Stimulated activated CD4-positive, alpha-beta T cell treated with anti-CD3 and anti-CD28 coated beads, Interleukin-1b, Interleukin-23, amount 100 ng/mL, for 48 hours (primary cell): Measurements from ENCODE around the gene LCNL1.

Source experiments
- DNase-seq: peaks from one replicate; pipeline ENCODE4 v3.0.0-alpha.2; 2020

LCNL1 gene

DNA sequence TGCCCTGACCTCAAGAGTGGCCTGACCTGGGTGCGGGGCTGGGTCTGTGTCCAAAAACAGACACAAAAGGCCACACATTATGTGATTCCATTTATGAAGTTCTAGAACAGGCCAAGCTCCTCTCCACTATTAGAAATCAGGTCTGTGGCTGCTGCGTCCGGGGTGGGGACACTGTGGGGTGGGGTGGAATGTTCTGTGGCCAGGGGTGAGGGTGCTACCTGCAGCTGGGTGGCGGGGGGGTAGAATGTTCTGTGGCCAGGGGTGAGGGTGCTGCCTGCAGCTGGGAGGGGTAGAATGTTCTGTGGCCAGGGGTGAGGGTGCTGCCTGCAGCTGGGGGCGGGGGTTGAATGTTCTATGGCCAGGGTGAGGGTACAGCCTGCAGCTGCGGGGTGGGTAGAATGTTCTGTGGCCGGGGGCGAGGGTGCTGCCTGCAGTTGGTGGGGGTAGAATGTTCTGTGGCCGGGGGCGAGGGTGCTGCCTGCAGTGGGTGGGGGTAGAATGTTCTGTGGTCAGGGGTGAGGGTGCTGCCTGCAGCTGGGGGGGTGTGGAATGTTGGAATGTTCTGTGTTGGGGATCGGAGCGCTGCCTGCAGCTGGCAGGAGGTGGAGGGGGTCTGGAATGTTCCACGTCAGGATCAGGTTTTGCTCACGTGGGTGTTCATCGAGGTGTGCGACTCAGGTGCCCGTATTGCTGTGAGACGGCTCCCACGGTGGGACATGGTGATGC, 22.4 kb upstream of the LCNL1 start:
- DNase-seq, result no peak

DNA sequence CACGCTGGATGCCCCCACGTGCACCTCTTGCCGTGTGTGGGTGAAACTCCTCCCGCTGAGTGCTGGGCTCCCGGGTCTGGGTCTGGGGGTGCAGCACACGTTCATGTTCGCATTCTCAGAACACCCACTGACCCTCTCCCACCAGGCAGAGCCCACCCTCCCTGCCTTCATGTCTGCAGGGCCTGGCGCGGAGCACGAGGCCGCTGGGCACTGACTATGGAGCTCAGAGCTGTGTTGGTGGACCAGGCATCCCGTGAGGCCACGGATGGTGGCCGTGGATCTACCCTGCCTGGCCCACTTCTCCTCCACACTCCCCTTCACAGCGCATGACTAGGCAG, 21.9 kb upstream of the LCNL1 start:
- DNase-seq, result no peak

DNA sequence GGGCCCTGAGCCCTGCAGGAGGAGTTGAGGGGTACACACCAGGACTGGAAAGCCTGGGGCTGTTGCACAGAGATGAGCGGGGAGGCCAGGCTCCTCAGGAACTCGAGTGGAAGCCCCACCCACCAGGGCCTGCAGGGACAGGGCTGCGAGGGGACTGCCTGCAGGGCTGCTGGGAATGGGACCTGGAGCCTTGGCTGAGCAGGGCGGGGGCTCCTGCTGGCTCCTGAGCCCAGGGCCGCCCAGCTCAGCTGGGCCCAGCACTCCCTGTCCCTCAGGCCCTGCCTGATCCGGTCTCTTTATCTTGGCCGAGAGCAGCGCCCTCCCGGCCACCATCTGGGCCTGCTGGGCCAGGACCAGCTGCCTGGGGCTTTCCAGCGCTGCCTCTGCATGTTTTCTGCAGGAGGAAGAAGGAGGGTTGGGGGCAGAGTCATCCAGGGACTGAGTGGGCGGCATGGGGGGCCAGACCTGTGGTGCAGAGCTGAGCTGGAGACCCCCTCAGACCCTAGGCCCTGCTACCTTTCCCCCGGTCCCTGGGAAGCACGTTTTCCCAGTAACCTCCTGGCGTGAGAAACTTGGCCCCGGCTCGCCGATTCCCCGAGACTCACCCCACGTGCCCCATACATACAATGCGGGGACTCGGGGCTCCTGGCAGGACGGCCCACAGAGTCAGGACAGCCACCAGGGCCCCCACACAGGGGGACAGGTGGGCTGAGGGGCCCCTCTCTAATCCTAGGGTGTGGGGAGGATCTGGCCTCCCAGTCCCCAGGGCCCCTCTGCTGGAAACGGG, 21.3 kb upstream of the LCNL1 start:
- DNase-seq, result no peak

DNA sequence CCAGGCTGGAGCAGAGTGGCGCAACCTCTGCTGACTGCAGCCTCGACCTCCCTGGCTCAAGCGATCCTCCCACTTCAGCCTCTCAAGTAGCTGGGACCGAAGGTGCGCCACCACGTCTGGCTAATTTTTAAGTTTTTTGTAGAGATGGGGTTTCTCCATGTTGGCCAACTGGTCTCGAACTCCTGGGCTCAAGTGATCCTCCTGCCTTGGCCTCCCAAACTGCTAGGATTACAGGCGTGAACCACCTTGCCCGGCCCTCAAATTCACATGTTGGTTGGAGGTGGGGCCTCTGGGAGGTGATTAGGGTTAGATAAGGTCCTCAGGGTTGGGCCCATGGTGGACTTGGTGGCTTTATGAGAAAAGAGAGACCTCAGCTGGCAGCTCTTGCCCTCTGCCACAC, 20.6 kb upstream of the LCNL1 start:
- no peak for DNase-seq

DNA sequence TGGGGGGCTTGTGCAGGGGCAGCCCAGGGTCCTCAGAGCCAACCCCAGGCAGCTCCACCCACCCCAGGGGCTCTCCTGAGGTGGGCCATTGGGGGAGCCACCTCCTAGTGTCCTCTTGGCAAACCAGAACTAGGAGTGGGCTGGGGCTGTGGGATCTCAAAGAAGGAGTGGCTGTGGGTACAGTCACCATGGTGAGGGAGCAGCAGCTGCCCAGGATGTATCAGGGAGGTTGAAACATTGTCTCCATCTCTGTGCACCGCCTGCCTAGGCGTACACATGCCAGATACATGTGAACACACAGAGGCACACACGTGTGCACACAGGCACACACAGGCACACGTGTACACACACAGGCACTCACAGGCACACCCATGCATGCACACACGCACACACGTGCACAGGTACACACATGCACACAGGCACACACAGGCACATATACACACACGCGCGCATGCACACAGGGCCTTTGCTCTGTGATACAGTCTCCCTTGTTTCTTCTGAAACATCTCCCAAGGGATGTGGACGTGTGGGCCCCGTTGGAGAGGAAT, 20.0 kb upstream of the LCNL1 start:
- no peak for DNase-seq

DNA sequence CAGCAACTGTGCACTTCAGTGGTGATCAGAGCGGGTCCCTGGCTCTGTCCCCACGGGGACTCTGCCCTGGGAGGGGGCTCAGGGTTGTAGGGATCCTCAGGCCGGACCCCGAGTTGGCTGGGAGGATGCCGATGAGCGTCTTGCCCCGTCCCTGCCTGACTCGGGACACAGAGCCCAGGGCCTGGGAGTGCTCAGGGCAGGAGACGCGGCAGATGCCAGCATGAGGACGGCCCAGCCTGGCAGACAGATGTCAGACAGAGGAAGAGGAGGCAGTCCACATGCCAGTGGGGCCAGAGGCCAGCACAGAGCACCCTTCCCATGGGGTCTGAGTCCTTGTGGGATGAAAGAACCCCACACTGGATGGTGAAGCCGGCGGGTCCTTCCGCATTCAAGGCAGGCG, 19.5 kb upstream of the LCNL1 start:
- no peak for DNase-seq

DNA sequence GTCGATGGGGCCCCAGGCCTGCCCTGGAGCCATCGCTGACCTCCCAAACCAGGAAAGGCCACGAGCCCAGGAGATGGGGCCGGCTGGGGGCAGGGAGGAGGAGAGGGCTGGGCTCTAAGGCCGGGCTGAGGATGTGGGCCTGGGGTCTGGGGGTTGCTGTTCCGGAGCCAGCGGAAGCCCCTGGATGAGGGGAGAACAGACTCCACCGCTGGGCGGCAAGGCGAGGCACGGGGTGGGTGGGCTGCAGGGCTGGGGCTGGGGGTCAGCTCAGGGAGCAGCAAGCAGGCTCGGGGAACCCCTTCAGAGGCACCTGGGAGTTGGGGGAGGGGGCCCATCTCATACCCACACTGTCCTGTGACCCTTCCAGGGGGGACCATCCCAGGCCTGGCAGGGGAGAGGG, 19.0 kb upstream of the LCNL1 start:
- DNase-seq, result no peak

DNA sequence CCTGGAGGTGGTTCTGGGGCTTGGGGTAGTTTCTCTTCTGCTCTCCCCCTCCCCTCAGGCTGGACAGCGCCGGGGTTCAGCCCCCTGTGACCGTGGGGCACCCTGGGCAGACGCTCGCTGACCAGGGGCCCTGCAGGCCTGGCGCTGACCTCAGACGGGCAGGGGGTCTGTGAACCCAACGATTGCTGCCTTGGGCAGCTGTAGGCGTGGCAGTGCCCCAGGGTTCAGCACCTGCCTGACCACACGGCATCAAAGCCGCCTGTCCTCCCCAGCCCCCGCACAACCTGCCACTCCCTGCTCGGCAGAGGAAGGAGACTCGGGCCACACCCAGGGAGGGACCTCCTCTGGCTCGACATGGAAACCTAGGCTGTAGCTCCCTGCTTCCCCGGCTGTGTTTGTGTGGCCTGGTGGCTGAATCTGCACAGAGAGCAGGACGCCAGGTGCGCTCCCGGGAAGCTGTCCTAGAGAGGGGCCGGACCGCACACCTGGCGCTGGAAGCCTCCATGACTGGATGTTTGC, 18.6 kb upstream of the LCNL1 start:
- no peak for DNase-seq

DNA sequence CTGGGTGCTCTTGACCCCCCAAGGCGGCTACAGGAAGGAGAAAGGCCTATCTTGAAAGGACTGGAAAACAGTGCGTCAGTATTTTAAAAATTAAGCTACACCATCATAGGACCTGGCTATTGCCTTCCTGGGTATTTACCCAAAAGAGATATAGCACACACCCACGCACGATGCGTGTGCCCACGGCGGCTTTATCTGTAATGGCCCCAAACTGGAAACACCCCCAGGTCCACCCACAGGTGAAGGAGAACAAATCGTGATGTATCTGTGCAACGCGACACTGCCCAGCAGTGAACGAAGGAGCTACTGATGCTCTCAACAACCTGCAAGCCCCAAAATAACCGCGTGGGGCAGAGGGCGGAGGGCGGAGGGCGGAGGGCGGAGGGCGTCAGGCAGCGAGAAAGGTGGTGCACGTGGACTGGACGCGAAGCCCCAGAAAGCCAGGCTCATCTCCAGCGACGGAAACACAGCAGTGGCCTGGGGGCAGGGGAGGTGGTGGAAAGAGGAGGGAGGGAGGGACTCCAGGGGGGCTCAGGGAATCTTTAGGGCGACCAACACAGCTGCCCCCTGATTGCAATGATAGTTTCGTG, 17.9 kb upstream of the LCNL1 start:
- no peak for DNase-seq

DNA sequence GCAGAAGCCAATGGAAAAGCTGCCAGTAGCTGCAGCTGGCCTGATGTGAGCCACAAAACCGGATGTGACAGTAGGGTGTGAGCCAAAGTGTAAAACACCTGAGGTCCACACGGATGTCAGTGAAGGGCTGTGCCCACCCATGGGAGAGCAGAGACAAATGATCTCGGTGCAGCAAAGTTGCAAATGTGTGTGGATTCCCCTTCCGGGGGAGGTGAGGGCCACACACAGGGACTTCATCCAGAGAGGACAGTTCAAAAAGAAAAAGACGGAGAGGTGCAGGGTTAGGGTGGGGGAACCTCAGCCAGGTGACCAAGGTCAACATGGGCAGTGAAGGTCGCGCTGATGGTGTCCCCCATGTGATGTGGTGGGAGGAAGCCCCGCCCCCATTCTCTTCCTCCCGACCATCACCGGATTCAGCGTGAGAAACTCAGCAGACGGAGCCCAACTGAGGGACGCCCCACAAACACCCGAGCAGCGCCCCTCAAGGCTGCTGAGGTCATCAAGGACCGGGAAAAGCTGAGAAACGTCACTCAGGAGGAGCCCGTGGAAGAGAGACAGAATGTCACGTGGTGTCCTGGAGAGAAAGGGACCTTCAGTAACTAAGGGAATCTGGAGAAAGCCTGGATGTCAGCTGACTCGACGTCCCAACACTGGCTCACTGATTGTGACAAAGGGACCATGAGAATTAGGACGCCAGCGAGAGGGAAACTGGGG, 16.9 kb upstream of the LCNL1 start:
- DNase-seq, result no peak

DNA sequence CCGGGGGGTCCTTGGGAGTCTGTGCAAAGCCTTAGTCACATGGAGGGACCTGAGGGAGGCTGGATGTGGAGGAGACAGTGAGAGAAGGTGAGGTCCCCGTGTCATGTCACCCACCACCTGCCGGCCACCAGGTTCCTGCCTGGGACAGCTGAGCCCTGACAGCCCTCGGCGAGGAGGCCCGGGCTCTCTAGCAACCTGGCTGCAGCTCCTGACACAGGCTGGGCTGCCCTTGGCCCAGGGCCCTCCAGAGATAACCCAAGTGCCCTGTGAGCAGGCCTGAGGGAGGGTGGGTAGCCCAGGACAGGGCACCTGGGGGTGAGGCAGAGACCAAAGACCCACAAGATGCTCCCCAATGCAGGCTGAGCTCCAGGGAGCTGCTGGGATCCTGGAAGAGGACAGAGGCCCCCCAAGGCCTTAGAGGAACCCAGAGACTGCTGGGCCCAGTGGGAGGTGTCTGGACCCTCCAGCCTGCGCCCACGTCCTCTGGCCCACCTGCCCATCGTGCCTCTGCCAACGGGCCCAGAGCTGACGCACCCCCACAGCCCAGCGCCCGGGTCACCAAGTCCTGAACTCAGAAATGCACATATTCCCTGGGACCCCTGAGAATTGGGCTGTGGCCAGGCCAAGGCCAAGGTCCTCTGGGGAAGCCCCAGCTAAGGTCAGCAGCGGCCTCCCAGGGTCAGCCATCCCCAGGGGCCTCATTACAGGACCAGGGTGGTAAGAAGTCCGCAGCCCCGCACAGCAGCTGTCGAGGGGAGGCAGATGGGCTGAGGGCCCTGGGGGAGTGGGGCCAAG, 14.3 kb upstream of the LCNL1 start:
- no peak for DNase-seq

DNA sequence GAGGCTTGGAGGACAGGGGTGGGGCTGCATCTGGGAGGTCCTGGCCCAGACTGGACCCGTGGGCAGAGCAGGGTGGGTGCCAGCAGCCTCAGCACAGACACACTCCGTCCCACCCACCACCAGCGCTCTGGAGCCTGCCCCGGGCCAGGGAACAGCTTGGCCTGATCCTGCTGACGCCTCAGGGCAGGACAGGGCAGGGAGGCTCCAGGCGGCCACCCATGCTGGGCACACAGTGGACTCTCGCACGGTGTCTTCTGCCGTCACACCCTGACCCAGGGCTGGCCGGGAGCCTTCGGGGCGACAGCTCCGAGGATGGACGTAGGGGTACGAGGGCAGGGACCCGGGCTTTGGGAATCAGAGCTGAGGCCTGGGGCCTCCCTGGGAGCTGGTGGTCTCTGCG, 13.6 kb upstream of the LCNL1 start:
- no peak for DNase-seq

DNA sequence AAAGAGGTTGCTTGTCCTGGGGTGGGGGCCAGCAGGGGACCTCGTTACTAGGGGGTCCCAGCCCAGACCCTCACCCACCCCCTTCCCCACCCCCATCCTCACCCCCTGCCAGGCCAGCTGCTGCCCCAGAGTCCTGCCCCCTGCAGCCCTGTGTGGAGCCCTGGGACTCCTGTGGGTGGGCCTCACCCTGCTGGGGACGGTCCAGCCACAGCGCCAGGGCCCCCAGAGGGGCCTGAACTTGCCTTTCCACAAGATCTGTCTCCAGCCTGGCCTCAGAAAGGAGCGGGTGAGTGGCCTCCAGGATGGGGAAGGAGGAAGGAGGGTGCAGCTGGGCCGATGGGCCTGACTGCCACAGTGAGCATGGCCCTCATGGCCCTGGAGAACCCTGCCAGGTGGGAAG, 13.0 kb upstream of the LCNL1 start:
- DNase-seq, result no peak

DNA sequence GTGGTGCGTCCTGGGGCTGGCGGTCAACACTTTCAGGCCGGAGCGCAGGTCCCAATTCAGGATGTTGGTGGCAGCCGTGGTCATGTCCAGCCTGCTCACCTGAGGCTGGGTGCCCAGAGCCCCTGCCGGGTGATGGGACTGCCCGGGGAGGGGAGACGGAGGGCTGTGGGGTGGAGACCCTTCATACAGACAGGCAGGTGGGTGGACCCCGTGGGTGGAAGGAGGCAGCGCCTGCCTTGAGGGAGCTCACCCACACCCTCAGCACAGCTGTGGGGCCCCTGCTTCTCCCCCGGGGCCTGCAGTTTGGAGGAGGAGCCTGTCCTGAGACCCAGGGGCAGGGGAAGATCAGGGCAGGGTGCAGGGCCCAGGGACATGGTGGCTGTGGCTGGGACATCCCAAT, 12.4 kb upstream of the LCNL1 start:
- no peak for DNase-seq

DNA sequence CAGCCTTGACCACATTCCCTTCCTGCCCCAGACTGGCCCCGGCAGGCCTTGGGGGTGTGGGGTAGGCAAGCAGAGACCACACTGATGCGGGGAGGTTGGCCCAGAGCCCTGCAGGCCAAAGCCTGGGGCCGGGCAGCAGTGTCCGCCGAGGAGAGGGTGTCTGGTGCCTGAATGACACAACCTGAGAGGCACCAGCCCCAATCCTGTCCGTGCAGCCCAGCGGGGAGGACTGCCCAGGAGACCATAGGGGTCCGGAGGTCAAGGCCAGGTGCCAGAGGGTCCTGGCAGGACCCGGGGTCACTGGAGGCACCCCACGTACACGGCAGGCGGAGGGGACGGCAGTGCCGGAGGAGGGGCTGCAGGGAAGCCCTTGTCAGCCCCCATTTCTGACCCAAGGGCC, 11.0 kb upstream of the LCNL1 start:
- no peak for DNase-seq

DNA sequence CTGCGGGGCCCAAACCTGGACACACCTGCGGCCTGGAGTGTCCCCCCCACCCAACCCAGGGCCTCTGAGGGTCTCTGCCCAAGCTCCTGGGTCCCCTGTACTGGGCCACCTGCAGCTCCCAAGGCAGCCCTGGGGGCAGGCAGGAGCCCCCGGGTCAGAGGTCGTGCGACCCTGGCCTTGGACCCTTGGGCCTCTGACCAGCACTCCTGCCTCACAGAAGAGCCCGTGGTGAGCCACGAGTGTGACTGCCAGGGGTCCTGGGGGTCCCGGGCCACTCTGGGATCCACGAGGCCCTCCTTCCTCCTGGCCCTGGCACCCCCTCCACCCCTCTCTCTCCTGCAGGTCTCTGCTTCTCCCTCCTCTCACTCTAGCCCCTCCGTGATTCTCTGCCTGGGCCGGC, 10.5 kb upstream of the LCNL1 start:
- DNase-seq, result no peak

DNA sequence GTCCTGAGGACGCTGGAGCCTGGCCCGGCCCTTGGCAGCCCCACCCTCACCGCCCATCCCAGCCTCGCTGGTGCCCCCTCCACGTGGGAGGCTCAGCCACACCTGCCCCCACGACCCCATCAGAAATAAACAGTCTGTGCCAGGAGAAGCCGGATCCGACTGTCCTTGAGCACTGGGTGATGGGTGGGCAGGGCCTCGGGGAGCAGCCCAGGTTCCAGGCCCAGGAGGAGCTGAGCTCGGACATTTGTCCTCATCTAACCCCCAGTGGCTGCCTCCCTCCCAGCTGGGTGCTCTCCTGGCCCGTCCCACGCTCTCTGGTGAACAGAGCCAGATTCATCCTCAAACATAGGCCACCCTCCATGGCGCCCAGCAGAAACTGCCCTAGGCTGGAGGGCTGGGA, 10.1 kb upstream of the LCNL1 start:
- no peak for DNase-seq

DNA sequence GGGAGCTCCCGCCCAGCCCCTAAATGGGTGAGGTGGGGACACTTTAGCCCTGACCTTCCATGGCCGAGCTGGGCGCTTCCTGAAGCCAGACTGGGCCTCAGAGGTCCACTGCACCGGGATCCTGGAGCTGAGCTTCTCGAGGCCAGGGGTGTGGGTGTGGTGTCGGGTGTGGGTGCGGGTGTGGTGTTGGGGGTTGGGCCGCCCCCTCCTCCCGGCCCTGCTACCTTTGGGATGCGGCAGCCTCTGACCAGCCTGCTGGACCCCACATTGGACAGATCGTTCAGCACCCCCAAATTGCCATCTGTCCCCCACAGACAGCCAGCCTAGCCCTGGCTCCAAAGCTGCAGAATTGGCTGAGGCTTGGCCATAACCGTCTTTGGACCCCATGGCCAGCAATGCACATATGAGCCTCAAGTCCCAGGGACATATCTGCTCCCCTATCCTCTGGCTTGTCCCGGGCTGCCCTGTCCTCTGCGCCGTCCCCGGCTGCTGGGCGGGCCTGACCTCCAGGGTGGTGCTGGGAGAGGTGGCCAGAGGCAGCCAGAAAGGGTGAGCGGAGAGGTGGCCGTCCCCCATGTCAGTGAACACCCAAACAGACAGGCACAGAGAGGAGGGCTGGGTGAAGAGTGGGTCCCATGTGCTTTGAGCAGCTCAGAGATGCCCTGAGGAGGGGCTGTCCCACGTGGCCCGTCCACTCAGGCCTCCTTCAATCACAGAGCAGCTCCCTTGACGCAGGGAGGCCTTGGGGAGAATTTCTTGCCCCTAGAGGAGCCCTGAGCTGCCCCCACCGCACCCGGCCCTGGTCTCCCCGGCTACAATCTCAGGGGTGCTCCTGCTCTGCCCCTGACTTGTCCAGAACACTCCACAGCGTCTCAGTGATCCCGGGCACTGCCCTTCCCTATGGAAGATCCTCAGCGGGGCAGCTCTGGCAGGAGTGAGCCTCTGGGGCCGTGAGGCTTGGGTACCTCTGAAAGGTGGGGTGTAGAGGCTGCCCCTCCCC, 8.9 kb upstream of the LCNL1 start:
- DNase-seq, result no peak

DNA sequence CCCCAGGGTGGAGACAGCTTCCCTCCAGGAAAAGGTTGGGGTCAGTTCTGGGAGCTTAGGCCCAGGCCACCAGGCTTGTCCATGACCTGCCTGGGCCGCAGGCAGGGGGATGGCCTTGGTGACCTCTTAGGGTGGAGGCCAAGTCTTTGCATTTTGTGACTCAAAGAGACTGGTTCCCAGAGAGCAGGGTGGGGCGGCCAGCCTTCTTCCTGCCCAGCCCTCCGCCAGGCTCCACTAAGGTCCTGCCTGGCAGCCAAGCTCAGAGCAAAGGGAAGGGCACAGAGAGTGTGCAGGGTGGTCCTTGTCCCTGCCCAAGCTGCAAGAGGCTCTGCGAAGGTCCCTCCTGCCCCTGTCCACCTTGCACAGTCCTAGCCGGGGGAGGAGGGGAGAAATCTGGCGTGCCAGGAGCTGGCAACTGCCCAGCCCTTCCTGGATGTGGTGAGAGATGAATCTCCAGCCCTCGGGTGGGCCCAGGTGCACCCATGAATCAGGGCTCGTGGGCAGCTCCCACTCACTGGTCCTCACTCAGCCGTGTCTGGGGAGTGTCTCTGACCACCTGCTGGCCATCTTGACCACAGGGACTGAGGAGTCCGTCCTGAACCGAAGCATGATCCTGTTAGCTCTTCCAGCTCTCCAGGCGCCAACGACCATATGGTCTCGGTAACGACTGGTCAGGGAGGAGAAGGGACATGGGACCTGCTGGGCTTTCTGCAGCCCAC, 7.8 kb upstream of the LCNL1 start:
- no peak for DNase-seq

DNA sequence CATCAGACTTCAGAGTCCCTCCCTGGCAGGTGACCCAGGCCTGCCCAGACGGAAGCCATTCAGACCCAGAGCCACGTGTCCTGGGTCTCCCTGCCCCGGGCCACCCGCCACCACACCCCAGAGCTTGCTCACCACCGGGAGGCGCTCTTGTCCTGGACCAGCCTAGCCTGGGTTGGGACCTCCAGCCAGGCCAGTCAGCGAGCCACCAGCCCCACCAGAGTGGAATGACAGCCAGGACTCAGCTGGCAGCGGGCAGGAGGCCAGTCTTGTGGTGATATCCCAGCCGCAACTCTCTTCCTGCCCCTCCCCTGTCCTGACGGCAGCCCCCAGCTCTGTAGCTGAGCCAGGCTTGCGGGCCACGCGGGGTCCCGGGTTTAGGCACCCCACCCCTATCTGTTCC, 7.1 kb upstream of the LCNL1 start:
- peak; percentile 38 for DNase-seq
